OCI-LY7 (cell line): ENCODE data around the gene RRM2.

ENCODE experiments used
- CTCF ChIP-seq: fragments of 200-600 bp; sonication (generic); conservative IDR thresholded peaks from 2 replicates; pipeline ENCODE4 v1.5.1; 2014; ENCODE audit warnings: mild to moderate bottlenecking, antibody characterized with exemption, low read length, moderate library complexity, mixed read lengths
- EZH2phosphoT487 ChIP-seq: fragments of 200-600 bp; sonication (generic); IDR thresholded peaks from 2 replicates; pipeline ENCODE4 v1.6.1; 2018; ENCODE audit warnings: low read depth, borderline replicate concordance, mild to moderate bottlenecking, mixed run types, antibody characterized with exemption, low read length, moderate library complexity, mixed read lengths

DNA sequence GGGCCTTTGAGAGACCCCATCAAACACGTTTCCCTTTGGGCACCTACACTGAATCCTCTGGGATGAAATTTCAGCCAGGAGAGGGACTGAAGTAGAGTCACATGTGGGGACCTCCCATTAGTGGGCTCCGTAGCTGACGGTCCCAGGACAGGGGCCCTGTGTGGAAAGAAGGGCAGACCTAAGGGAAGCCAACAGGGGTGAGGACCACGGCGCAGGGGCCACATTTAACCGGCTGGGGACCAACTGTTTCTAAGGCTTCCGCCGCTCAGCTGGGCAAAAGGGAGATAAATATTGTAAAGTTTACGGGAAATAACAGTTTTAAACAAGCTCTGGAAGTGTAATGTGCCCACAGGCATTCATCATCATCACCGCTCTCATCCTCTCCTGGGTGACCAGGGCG is 42.7 kb downstream of the RRM2 start:
- no peak for TF ChIP-seq CTCF
- TF ChIP-seq EZH2phosphoT487, result no peak
